HEK293 (cell line): Measurements from ENCODE around the gene TRPM7.
"Not testable (repeated sequence)": the region's sequence is repeated elsewhere in the genome, so short reads cannot be mapped to it uniquely, and the experiment has no call there.

Experiments used
- CTCF ChIA-PET: fragments of 350-600 bp; formaldehyde crosslinking; extraction: SDS; loops from one replicate; lab custom pipeline; 2021; ENCODE audit warnings: antibody characterized with exemption; lab: Yijun Ruan, JAX
- POLR2A ChIA-PET: fragments of 300-600 bp; formaldehyde crosslinking; extraction: SDS; loops from one replicate; lab custom pipeline; 2020; ENCODE audit warnings: antibody characterized with exemption, inconsistent platforms; lab: Yijun Ruan, JAX
- H3K27ac ChIP-seq: fragments of 200-500 bp; sonication (Bioruptor generic); 2 replicates; pipeline ENCODE4 v1.5.1; 2014; ENCODE audit warnings: low read depth, low read length, control low read depth, inconsistent platforms; ENCODE audit errors: extremely low read depth
- H3K36me3 ChIP-seq, 2 experiments: fragments of 200-500 bp in 1 of 2; sonication (Bioruptor generic) in 1 of 2; 1 replicate in 1 of 2; 2 replicates in 1 of 2; pipeline ENCODE4 v1.5.1; 2014 to 2017; ENCODE audit warnings: inconsistent platforms in 2 of 2, low read length in 2 of 2; ENCODE audit not compliant: control insufficient read depth in 2 of 2, insufficient read depth in 1 of 2
- H3K4me1 ChIP-seq: fragments of 200-500 bp; sonication (Bioruptor generic); 2 replicates; pipeline ENCODE4 v1.5.1; 2014; ENCODE audit warnings: mild to moderate bottlenecking, low read length, inconsistent platforms; ENCODE audit not compliant: control insufficient read depth, insufficient read depth
- H3K4me3 ChIP-seq: 2 replicates; pipeline ENCODE4 v1.5.1; 2011; ENCODE audit warnings: low read depth, mild to moderate bottlenecking, control low read depth, low read length, moderate library complexity
- H3K9me3 ChIP-seq: fragments of 200-500 bp; sonication (Bioruptor generic); 2 replicates; pipeline ENCODE4 v1.5.1; 2014; ENCODE audit warnings: low read depth, low read length, inconsistent platforms; ENCODE audit not compliant: control insufficient read depth, insufficient read depth
- EGR2 ChIP-seq: fragments of 450-650 bp; formaldehyde crosslinking; IDR thresholded peaks from 2 replicates; pipeline ENCODE4 v1.5.1; 2016; ENCODE audit warnings: low read depth, missing biosample characterization, missing genetic modification characterization
- GLI2 ChIP-seq: fragments of 450-650 bp; formaldehyde crosslinking; IDR thresholded peaks from 2 replicates; pipeline ENCODE4; 2017; ENCODE audit warnings: missing biosample characterization, missing genetic modification characterization, low read depth, borderline replicate concordance
- GLIS2 ChIP-seq: fragments of 450-650 bp; formaldehyde crosslinking; IDR thresholded peaks from 2 replicates; pipeline ENCODE4 v1.5.1; 2016; ENCODE audit warnings: missing biosample characterization, missing genetic modification characterization
- MEIS1 ChIP-seq: sonication (generic); formaldehyde crosslinking; IDR thresholded peaks from 2 replicates; pipeline ENCODE4 v1.8.1; 2022; ENCODE audit warnings: missing genetic modification reagents, mild to moderate bottlenecking, borderline replicate concordance
- REST ChIP-seq: fragments of 450-650 bp; formaldehyde crosslinking; IDR thresholded peaks from 2 replicates; pipeline ENCODE4 v1.5.1; 2016; ENCODE audit warnings: missing biosample characterization, missing genetic modification characterization
- SETDB1 ChIP-seq: IDR thresholded peaks from one replicate; pipeline ENCODE4 v1.6.1; 2017; ENCODE audit warnings: mild to moderate bottlenecking, low read length, moderate library complexity, mixed read lengths; ENCODE audit not compliant: insufficient read length
- SP3 ChIP-seq: fragments of 450-650 bp; formaldehyde crosslinking; IDR thresholded peaks from 2 replicates; pipeline ENCODE4 v1.5.1; 2016; ENCODE audit warnings: missing biosample characterization, missing genetic modification characterization
- ZBTB17 ChIP-seq: fragments of 450-650 bp; formaldehyde crosslinking; IDR thresholded peaks from 2 replicates; pipeline ENCODE4 v1.5.1; 2016; ENCODE audit warnings: missing biosample characterization, missing genetic modification characterization
- ZBTB21 ChIP-seq: fragments of 450-650 bp; formaldehyde crosslinking; IDR thresholded peaks from 2 replicates; pipeline ENCODE4 v1.5.1; 2017; ENCODE audit warnings: missing biosample characterization, missing genetic modification characterization
- ZNF138 ChIP-seq: fragments of 450-650 bp; formaldehyde crosslinking; IDR thresholded peaks from 2 replicates; pipeline ENCODE4 v1.5.1; 2016; ENCODE audit warnings: missing biosample characterization, missing genetic modification characterization, borderline replicate concordance
- ZNF157 ChIP-seq: fragments of 450-650 bp; formaldehyde crosslinking; IDR thresholded peaks from 2 replicates; pipeline ENCODE4 v1.5.1; 2016; ENCODE audit warnings: missing biosample characterization, missing genetic modification characterization
- ZNF175 ChIP-seq: fragments of 450-650 bp; formaldehyde crosslinking; IDR thresholded peaks from 2 replicates; pipeline ENCODE4 v1.5.1; 2016; ENCODE audit warnings: missing biosample characterization, missing genetic modification characterization
- ZNF202 ChIP-seq: fragments of 450-650 bp; formaldehyde crosslinking; IDR thresholded peaks from 2 replicates; pipeline ENCODE4 v1.5.1; 2016; ENCODE audit warnings: missing biosample characterization, missing genetic modification characterization, borderline replicate concordance
- ZNF248 ChIP-seq: fragments of 450-650 bp; formaldehyde crosslinking; IDR thresholded peaks from 2 replicates; pipeline ENCODE4 v1.5.1; 2017; ENCODE audit warnings: missing biosample characterization, missing genetic modification characterization
- ZNF280C ChIP-seq: fragments of 450-650 bp; formaldehyde crosslinking; IDR thresholded peaks from 2 replicates; pipeline ENCODE4 v1.5.1; 2016; ENCODE audit warnings: missing biosample characterization, missing genetic modification characterization
- ZNF510 ChIP-seq: fragments of 450-650 bp; formaldehyde crosslinking; IDR thresholded peaks from 2 replicates; pipeline ENCODE4 v1.5.1; 2018; ENCODE audit warnings: mild to moderate bottlenecking, missing genetic modification characterization, missing biosample characterization; ENCODE audit not compliant: insufficient replicate concordance
- ZNF544 ChIP-seq: fragments of 450-650 bp; formaldehyde crosslinking; IDR thresholded peaks from 2 replicates; pipeline ENCODE4 v1.5.0; 2017; ENCODE audit warnings: missing biosample characterization, missing genetic modification characterization
- ZNF560 ChIP-seq: fragments of 450-650 bp; formaldehyde crosslinking; IDR thresholded peaks from 2 replicates; pipeline ENCODE4 v1.5.1; 2017; ENCODE audit warnings: missing biosample characterization, missing genetic modification characterization, borderline replicate concordance
- ZNF585B ChIP-seq: fragments of 450-650 bp; formaldehyde crosslinking; IDR thresholded peaks from 2 replicates; pipeline ENCODE4 v1.5.1; 2016; ENCODE audit warnings: missing biosample characterization, missing genetic modification characterization
- ZNF623 ChIP-seq: fragments of 450-650 bp; formaldehyde crosslinking; IDR thresholded peaks from 2 replicates; pipeline ENCODE4 v1.5.1; 2016; ENCODE audit warnings: missing biosample characterization, missing genetic modification characterization
- ZNF654 ChIP-seq: fragments of 450-650 bp; formaldehyde crosslinking; IDR thresholded peaks from 2 replicates; pipeline ENCODE4 v1.5.1; 2016; ENCODE audit warnings: low read depth, missing biosample characterization, missing genetic modification characterization
- ZNF664 ChIP-seq: fragments of 450-650 bp; formaldehyde crosslinking; IDR thresholded peaks from 2 replicates; pipeline ENCODE4 v1.5.1; 2016; ENCODE audit warnings: missing biosample characterization, missing genetic modification characterization
- ZNF707 ChIP-seq: fragments of 450-650 bp; formaldehyde crosslinking; IDR thresholded peaks from 2 replicates; pipeline ENCODE4 v1.5.1; 2016; ENCODE audit warnings: missing biosample characterization, missing genetic modification characterization
- ZNF777 ChIP-seq: fragments of 450-650 bp; formaldehyde crosslinking; IDR thresholded peaks from 2 replicates; pipeline ENCODE4 v1.5.1; 2017; ENCODE audit warnings: missing biosample characterization, missing genetic modification characterization, borderline replicate concordance
- ZNF791 ChIP-seq: fragments of 450-650 bp; formaldehyde crosslinking; IDR thresholded peaks from 2 replicates; pipeline ENCODE4 v1.5.1; 2016; ENCODE audit warnings: missing biosample characterization, missing genetic modification characterization
- ZNF792 ChIP-seq: fragments of 450-650 bp; formaldehyde crosslinking; IDR thresholded peaks from 2 replicates; pipeline ENCODE4 v1.5.1; 2016; ENCODE audit warnings: missing biosample characterization, missing genetic modification characterization
- ZSCAN30 ChIP-seq: fragments of 450-650 bp; IDR thresholded peaks from 2 replicates; pipeline ENCODE4 v1.5.1; 2018; ENCODE audit warnings: missing biosample characterization, mild to moderate bottlenecking, missing genetic modification characterization, moderate library complexity

Gene TRPM7

GRCh38 chr15:50624616-50625168, 61.9 kb downstream of the TRPM7 start:
- POLR2A ChIA-PET = no interaction called here
- CTCF ChIA-PET = interaction anchor here (0.6 kb wide), 1 partner anchor 178 kb away, joined by 3 read pairs; no protein-coding TSS in a partner anchor
- TF ChIP-seq MEIS1 (CRISPR knock-in tag) (no peak), ZNF585B (no peak), ZNF175 (tag by site-specific recombination) (no peak), ZNF280C (tag by site-specific recombination) (no peak), ZNF791 (no peak), SETDB1 (no peak), ZNF157 (tag by site-specific recombination) (no peak), ZNF248 (tag by site-specific recombination) (no peak), ZNF792 (tag by site-specific recombination) (no peak), GLIS2 (tag by site-specific recombination) (no peak), ZNF544 (tag by site-specific recombination) (no peak), EGR2 (tag by site-specific recombination) (no peak), ZNF138 (tag by site-specific recombination) (no peak), ZSCAN30 (tag by site-specific recombination) (no peak), ZNF707 (tag by site-specific recombination) (no peak), ZNF777 (tag by site-specific recombination) (no peak), SP3 (tag by site-specific recombination) (no peak), ZNF623 (tag by site-specific recombination) (no peak), ZBTB17 (tag by site-specific recombination) (no peak)
- TF ChIP-seq, all 188 proteins: peak for 0
- H3K4me1 ChIP-seq = no peaks in the 10 kb centered on the region
- H3K36me3 ChIP-seq = peaks cover 6 to 33% of the 10 kb centered on the region in 2 experiments; a peak in 2 of 3 replicates
- H3K27ac ChIP-seq = no peak overlapping the region
- no peak overlapping the region for H3K4me3 ChIP-seq
- no peaks in the 10 kb centered on the region for H3K9me3 ChIP-seq

GRCh38 chr15:50622361-50622943, 64.1 kb downstream of the TRPM7 start:
- H3K36me3 ChIP-seq = peaks cover 6 to 24% of the 10 kb centered on the region in 2 experiments; a peak in 2 of 3 replicates
- H3K4me3 ChIP-seq, H3K4me1 ChIP-seq, H3K9me3 ChIP-seq, H3K27ac ChIP-seq, POLR2A ChIA-PET: not testable (repeated sequence)
- CTCF ChIA-PET = interaction anchor here (0.8 to 1.2 kb wide), 3 partner anchors 19 to 81 kb away, joined by 4 to 7 read pairs (median 5); no protein-coding TSS in a partner anchor

- H3K27ac ChIP-seq, POLR2A ChIA-PET, H3K4me1 ChIP-seq, H3K4me3 ChIP-seq, H3K9me3 ChIP-seq: not testable (repeated sequence)
- peaks cover 21 to 26% of the 10 kb centered on the region in 2 experiments for H3K36me3 ChIP-seq
- CTCF ChIA-PET = interaction anchor here (0.7 kb wide), 1 partner anchor 262 kb away, joined by 3 read pairs; no protein-coding TSS in a partner anchor
- TF ChIP-seq ZNF664 (peak; percentile 70; the same call in 1 of the 2 replicates), ZNF202 (peak; percentile 64; the same call in 1 of the 2 replicates), ZBTB21 (tag by site-specific recombination) (0 out of 2 replicates have a peak, but pooled peaks have one; percentile 29), REST (tag by site-specific recombination) (peak; percentile 54; the same call in 1 of the 2 replicates), ZNF654 (peak; percentile 25), GLI2 (tag by site-specific recombination) (peak; percentile 22; the same call in 1 of the 2 replicates), ZNF560 (tag by site-specific recombination) (0 out of 2 replicates have a peak, but pooled peaks have one; percentile 67), ZNF510 (peak; percentile 50)
Measured at GRCh38 chr15:50616960-50617359, 69.6 kb downstream of the TRPM7 start.
